Measurements from ENCODE around the gene DIAPH3. TPM values are rescaled to one million over a fixed set of nuclear protein-coding genes. Genes with fewer than 3 reads are reported as not detected.
A peak's percentile ranks its signal among the peaks of the same experiment; 100 is the strongest.

DIAPH3 gene
- total RNA-seq, 2 donors from 2014 or later, result 0.35 to 1.1 TPM

DNA sequence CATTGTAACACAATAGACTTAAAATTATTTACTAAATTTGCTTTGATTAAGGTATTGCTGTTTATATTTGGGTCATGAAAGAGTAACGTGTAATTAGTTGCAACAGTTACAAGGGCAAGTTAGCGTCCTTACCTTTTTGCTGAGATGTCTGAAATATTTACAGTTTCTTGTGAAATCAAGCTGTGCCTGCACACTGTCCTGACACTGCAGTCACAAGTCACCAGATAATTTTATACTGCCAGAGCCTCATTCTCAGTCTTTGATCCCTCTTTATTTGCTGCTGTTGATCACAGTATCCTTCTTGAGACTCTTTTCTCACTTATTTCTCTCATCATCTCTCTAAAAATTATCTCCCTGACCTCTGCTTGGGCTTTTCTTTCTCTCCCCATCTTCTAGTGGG, 8.4 kb upstream of the DIAPH3 start:
- no peak overlapping the region for H3K27ac ChIP-seq
- DNase-seq (ENCODE audit: low spot score), result no peak
- no peaks in the 10 kb centered on the region for H3K4me1 ChIP-seq
- H3K27me3 ChIP-seq, result no peaks in the 10 kb centered on the region
- H3K9me3 ChIP-seq, result no peaks in the 10 kb centered on the region
- no peak overlapping the region for H3K4me3 ChIP-seq
- H3K36me3 ChIP-seq, result no peaks in the 10 kb centered on the region
- TF ChIP-seq, protein P1, sequence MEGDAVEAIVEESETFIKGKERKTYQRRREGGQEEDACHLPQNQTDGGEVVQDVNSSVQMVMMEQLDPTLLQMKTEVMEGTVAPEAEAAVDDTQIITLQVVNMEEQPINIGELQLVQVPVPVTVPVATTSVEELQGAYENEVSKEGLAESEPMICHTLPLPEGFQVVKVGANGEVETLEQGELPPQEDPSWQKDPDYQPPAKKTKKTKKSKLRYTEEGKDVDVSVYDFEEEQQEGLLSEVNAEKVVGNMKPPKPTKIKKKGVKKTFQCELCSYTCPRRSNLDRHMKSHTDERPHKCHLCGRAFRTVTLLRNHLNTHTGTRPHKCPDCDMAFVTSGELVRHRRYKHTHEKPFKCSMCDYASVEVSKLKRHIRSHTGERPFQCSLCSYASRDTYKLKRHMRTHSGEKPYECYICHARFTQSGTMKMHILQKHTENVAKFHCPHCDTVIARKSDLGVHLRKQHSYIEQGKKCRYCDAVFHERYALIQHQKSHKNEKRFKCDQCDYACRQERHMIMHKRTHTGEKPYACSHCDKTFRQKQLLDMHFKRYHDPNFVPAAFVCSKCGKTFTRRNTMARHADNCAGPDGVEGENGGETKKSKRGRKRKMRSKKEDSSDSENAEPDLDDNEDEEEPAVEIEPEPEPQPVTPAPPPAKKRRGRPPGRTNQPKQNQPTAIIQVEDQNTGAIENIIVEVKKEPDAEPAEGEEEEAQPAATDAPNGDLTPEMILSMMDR (IDR thresholded peaks at IDR 0.05), result no peak

DNA sequence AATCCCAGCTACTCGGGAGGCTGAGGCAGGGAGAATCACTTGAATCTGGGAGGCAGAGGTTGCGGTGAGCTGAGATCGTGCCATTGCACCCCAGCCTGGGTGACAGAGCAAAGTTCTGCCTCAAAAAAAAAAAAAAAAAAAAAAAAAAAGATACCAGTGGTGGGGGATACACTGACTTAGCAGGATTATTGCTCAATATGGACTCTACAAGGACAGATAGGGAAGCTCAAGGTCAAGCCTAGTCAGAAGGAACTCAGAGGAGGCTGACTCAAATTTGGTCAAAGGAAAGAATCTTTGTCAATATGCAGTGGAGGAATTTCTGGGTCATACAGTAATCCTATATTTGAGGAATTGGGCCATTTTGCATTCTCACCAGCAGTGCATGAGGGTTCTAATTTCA, 6.7 kb upstream of the DIAPH3 start:
- no peak overlapping the region for H3K4me3 ChIP-seq
- H3K27ac ChIP-seq, result no peak overlapping the region
- TF ChIP-seq, protein P1 (IDR thresholded peaks at IDR 0.05), result no peak
- no peaks in the 10 kb centered on the region for H3K9me3 ChIP-seq
- no peak for DNase-seq (ENCODE audit: low spot score)
- H3K4me1 ChIP-seq, result peaks cover 0 to 6% of the 10 kb centered on the region in 2 donors
- H3K36me3 ChIP-seq, result no peaks in the 10 kb centered on the region
- no peaks in the 10 kb centered on the region for H3K27me3 ChIP-seq

DNA sequence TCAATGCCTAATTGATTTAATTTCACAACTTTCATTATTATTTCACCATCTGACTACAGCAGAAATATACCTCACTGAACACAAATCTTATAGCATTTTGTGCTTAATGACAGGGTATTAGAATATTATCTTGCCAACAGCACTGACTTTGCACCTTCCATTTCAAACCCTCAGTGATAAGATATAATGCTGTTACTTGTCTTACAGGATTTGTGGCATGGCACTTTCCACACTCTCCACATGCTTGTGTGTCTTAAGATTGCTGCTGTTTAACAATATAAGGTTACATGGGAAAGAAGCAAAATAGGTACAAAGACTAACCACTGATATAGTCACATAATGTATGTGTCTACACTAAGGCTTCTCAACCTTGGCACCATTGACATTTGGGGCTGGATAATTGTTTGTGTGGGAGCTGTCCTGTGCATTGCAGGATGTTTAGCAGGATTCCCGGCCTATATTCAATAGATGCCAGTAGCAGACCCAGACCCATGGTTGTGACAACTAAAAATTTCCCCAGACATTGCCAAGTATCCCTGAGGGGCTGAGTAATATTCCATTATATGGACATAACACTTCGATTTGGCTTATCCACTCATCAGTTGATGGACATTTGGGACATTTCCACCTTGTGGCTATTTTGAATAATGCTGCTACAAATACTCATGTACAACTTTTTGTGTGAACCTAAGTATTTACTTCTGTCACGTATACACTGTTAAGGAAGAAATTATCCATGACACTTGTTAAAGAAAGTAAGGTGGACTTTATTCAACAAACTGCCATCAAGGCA, 5.7 kb upstream of the DIAPH3 start:
- DNase-seq (ENCODE audit: low spot score), result no peak
- H3K4me1 ChIP-seq, result peaks cover 0 to 14% of the 10 kb centered on the region in 2 donors
- no peaks in the 10 kb centered on the region for H3K27me3 ChIP-seq
- no peak overlapping the region for H3K27ac ChIP-seq
- H3K9me3 ChIP-seq, result no peaks in the 10 kb centered on the region
- TF ChIP-seq, protein P1 (IDR thresholded peaks at IDR 0.05), result no peak
- no peaks in the 10 kb centered on the region for H3K36me3 ChIP-seq
- no peak overlapping the region for H3K4me3 ChIP-seq

DNA sequence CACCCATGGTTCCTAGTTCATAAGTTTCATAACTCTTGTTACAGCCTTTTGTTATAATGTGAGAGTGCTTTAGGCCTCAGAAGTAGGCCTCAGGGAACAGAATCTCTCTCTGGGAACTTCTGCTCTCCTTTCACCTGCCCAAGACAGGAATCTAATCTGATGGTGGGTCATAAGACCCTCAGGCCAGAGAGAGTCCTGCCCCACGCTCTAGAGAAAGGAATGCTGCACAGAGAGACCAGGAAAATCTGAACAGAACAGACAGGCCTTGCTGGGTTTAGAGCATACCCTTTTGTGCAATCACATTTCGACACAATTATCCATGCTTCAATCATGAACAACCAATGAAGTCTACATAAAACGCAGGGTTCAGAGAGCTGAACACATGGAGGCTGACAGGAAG, 3.4 kb upstream of the DIAPH3 start:
- peaks cover 0 to 24% of the 10 kb centered on the region in 2 donors for H3K4me1 ChIP-seq
- no peak for DNase-seq (ENCODE audit: low spot score)
- H3K27me3 ChIP-seq, result no peaks in the 10 kb centered on the region
- H3K9me3 ChIP-seq, result no peaks in the 10 kb centered on the region
- H3K36me3 ChIP-seq, result no peaks in the 10 kb centered on the region
- H3K4me3 ChIP-seq, result no peak overlapping the region
- no peak overlapping the region for H3K27ac ChIP-seq
- TF ChIP-seq, protein P1 (IDR thresholded peaks at IDR 0.05), result no peak

DNA sequence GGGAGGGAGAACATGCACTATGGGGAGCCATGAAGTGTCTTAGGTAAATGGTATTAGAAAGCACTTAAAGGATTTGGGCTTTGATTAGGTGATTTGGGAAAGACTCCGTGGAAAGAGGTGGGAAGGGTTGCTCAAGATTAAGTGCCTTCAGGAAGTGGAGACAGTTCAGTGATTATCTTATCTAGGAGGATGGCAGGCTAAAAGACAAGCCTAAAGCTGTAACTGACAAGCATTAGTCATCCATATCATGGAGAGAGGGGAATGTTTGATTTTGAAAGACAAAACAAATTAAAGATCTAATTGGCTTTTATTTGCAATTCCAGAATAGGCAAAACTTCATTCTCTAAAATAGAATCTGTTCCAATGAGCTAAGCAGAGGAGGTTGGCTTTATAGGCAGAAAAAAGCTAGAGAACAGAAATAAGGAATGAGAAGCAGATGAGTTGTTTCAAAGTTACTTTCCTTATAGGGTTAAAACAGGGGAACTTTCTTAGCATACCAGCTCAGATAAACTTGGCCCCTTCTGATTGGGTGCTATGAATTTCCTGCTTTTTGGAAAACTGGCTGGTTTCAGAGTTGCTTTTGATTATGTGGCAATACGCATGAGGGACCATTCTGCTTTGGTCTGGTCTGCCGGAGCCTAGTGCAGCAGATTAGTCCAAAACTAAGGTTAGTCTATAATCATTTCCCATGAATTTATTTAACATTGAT, 1.8 kb upstream of the DIAPH3 start:
- H3K27ac ChIP-seq, result peak overlapping the region; percentile 91 to 93
- H3K4me3 ChIP-seq, result no peak overlapping the region

More for the DNA sequence above, 1.8 kb upstream of the DIAPH3 start:
- DNase-seq (ENCODE audit: low spot score), result no peak
- TF ChIP-seq, protein P1 (IDR thresholded peaks at IDR 0.05), result no peak
- no peaks in the 10 kb centered on the region for H3K9me3 ChIP-seq
- H3K4me1 ChIP-seq, result peaks cover 0 to 24% of the 10 kb centered on the region in 2 donors
- no peaks in the 10 kb centered on the region for H3K27me3 ChIP-seq
- H3K36me3 ChIP-seq, result no peaks in the 10 kb centered on the region

Measured in right atrium auricular region (tissue), 2 donors.